Amygdala (tissue), 56 donors: ENCODE results near the gene MSN.

Experiments
- DNase-seq, 56 donors: peaks; one replicate each; lab custom pipeline; 2025; lab: John Stamatoyannopoulos, UW

The MSN gene

GRCh38 chrX:65671966-65672365 lies 4.5 kb downstream of the MSN start:
- no peak for DNase-seq

- no peak for DNase-seq
Observed at GRCh38 chrX:65673857-65674203, 6.4 kb downstream of the MSN start.

GRCh38 chrX:65674204-65674893 lies 6.9 kb downstream of the MSN start:
- DNase-seq, result no peak

GRCh38 chrX:65677954-65678469 lies 10.6 kb downstream of the MSN start:
- no peak for DNase-seq

- no peak for DNase-seq
Observed at GRCh38 chrX:65679071-65679540, 11.7 kb downstream of the MSN start.

- DNase-seq, result no peak
Observed at GRCh38 chrX:65681810-65682209, 14.4 kb downstream of the MSN start.

GRCh38 chrX:65685112-65685511 lies 17.7 kb downstream of the MSN start:
- no peak for DNase-seq

GRCh38 chrX:65686236-65686635 lies 18.8 kb downstream of the MSN start:
- DNase-seq, result no peak

- DNase-seq, result no peak
Observed at GRCh38 chrX:65687367-65687766, 19.9 kb downstream of the MSN start.

- DNase-seq, result no peak
Observed at GRCh38 chrX:65688403-65688871, 21.0 kb downstream of the MSN start.

GRCh38 chrX:65689377-65689776 lies 21.9 kb downstream of the MSN start:
- DNase-seq, result no peak

- DNase-seq, result peak in 10 of 56 donors; percentile 0 to 11 (median 4)
Observed at GRCh38 chrX:65690057-65690855, 22.8 kb downstream of the MSN start.

GRCh38 chrX:65695849-65696449 lies 28.5 kb downstream of the MSN start:
- DNase-seq, result no peak

- DNase-seq, result no peak
Observed at GRCh38 chrX:65696613-65697012, 29.2 kb downstream of the MSN start.

GRCh38 chrX:65697211-65697641 lies 29.8 kb downstream of the MSN start:
- no peak for DNase-seq

GRCh38 chrX:65697915-65698796 lies 30.7 kb downstream of the MSN start:
- peak in 17 of 56 donors; percentile 0 to 31 (median 5) for DNase-seq

GRCh38 chrX:65702956-65703355 lies 35.5 kb downstream of the MSN start:
- no peak for DNase-seq

GRCh38 chrX:65705439-65705838 lies 38.0 kb downstream of the MSN start:
- DNase-seq, result no peak

- DNase-seq, result peak in 2 of 56 donors; percentile 1 to 14
Observed at GRCh38 chrX:65706041-65706828, 38.8 kb downstream of the MSN start.
